ENCODE data around the gene FAM47E. TPM values are rescaled to one million over a fixed set of nuclear protein-coding genes. Genes with fewer than 3 reads are reported as not detected.

FAM47E gene
- total RNA-seq, 1 experiment from 2014 or later = 2.0 TPM

DNA sequence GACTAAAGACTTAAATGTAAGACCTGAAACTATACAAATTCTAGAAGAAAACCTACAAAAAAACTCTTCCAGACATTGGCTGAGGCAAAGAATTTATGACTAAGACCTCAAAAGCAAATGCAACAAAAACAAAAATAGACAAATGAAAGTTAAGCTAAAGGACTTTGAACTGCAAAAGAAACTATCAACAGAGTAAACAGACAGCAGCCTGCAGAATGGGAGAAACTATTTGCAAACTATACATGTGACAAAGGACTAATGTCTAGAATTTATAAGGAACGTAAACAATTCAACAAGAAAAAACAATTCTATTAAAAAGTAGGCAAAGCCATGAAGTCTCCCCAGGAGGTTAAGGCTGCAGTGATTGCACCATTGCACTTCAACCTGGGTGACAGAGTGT, 9.1 kb downstream of the FAM47E start:
- H3K14ac ChIP-seq (ENCODE audit: insufficient read depth, low read length) = no peak overlapping the region
- no peak overlapping the region for H3K18ac ChIP-seq (ENCODE audit: insufficient read length, low read depth, low read length)
- H2BK20ac ChIP-seq (ENCODE audit: low read depth, low read length, poor library complexity, severe bottlenecking) = no peak overlapping the region
- no peak overlapping the region for H4K5ac ChIP-seq (ENCODE audit: insufficient read length, low read depth, low read length)
- H3K27ac ChIP-seq (ENCODE audit: insufficient read length, low read depth, low read length) = no peak overlapping the region
- no peak overlapping the region for H2BK12ac ChIP-seq (ENCODE audit: insufficient read length, low read depth, low read length)
- no peaks in the 10 kb centered on the region for H3K23me2 ChIP-seq (ENCODE audit: insufficient read length, low read depth, low read length, poor library complexity, severe bottlenecking)
- H3K4me1 ChIP-seq (ENCODE audit: insufficient read depth, low read length) = no peaks in the 10 kb centered on the region; the same call in 1 of the 2 replicates
- H4K8ac ChIP-seq (replicated peaks; ENCODE audit: insufficient read length, low read depth, low read length) = no peak overlapping the region
- H3K23ac ChIP-seq (ENCODE audit: insufficient read length, low read depth, low read length) = no peak overlapping the region
- H3K4me1 Mint-ChIP-seq = peaks cover 0 to 7% of the 10 kb centered on the region in 2 experiments; a peak in 2 of 4 replicates
- no peak overlapping the region for H3T11ph ChIP-seq (ENCODE audit: low read length)
- H3K4ac ChIP-seq (ENCODE audit: low read depth, low read length) = no peak overlapping the region
- H2AFZ ChIP-seq (ENCODE audit: low read length) = no peak overlapping the region
- H3K27me3 ChIP-seq (ENCODE audit: insufficient read depth, low read length) = no peaks in the 10 kb centered on the region
- peaks cover 3% of the 10 kb centered on the region; the same call in 1 of the 2 replicates for H3K27me3 Mint-ChIP-seq (ENCODE audit: low read depth)
- no CpG with 5 or more reads among the region's 1 CpG for WGBS (ENCODE audit: extremely low coverage, insufficient read length, low lambda C conversion rate)
- no peaks in the 10 kb centered on the region for H3K9me3 Mint-ChIP-seq
- no peak overlapping the region for H3K27ac Mint-ChIP-seq
- no peak overlapping the region for H2BK5ac ChIP-seq (ENCODE audit: insufficient read length, low read length)
- H2BK15ac ChIP-seq (ENCODE audit: low read depth, low read length) = no peak overlapping the region
- H2BK120ac ChIP-seq (ENCODE audit: low read depth, low read length, poor library complexity, severe bottlenecking) = no peak overlapping the region
- H3K4me2 ChIP-seq (ENCODE audit: insufficient read depth, insufficient read length, low read length) = no peak overlapping the region
- no peaks in the 10 kb centered on the region for H3K79me1 ChIP-seq (ENCODE audit: insufficient read depth, low read depth, low read length, poor library complexity, severe bottlenecking)
- H3K9me3 ChIP-seq (ENCODE audit: control insufficient read depth, low read depth, low read length) = no peaks in the 10 kb centered on the region
- no peak overlapping the region for H3K9ac ChIP-seq (ENCODE audit: extremely low read depth, insufficient read length, low read length)
- H3K56ac ChIP-seq (ENCODE audit: insufficient read length, low read depth, low read length) = no peak overlapping the region
- H2AK5ac ChIP-seq (ENCODE audit: insufficient read length, low read length) = no peak overlapping the region
- H3K4me3 Mint-ChIP-seq = no peak overlapping the region
- peaks cover 0 to 6% (median 0%) of the 10 kb centered on the region in 3 experiments; a peak in 1 of 7 replicates for H3K36me3 Mint-ChIP-seq (ENCODE audit: insufficient read depth in 1 of 3, low read depth in 3 of 3)
- DNase-seq = no peak
- no peak overlapping the region for H4K91ac ChIP-seq (ENCODE audit: insufficient read length, low read depth, low read length)
- H3K79me2 ChIP-seq (ENCODE audit: insufficient read depth, low read length) = no peaks in the 10 kb centered on the region
- H4K20me1 ChIP-seq (ENCODE audit: control insufficient read depth, insufficient read depth, insufficient read length) = no peaks in the 10 kb centered on the region
- TF ChIP-seq CTCF (conservative IDR thresholded peaks at IDR 0.05) = no peak

All from H9 (cell line).